Lower leg skin (tissue), 3 donors: ENCODE data around the gene OSBPL9.

ENCODE experiments used
- POLR2A ChIP-seq, 2 donors: fragments of 450-650 bp; IDR thresholded peaks; one replicate each; pipeline ENCODE4 v1.6.1; 2016 to 2017; ENCODE audit warnings: antibody characterized with exemption in 2 of 2, mild to moderate bottlenecking in 1 of 2, moderate library complexity in 1 of 2
- TF ChIP-seq, protein P1 (sequence below), 3 donors: fragments of 450-650 bp; IDR thresholded peaks; one replicate each; pipeline ENCODE4 v1.5.1; 2016; ENCODE audit warnings: antibody characterized with exemption in 3 of 3, mild to moderate bottlenecking in 3 of 3, moderate library complexity in 2 of 3

DNA sequence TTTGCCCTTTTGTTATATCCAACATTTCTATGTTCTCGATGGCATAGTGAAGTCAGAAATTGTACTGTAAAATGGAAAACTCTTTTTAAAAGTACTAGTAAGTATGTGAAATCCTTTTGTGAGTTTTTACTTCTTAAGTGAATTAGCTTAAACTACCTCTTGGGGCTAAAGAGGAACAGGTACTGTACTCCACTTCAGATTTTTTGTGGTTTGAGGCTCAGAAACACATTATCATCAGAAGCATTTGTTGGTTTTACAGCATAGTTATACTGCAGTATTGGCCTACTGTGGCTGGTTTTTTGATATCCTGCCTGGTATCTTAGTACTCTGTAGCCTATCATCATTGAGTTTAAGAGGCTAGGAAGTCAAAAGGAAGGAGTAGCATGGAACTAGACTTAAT is 144.5 kb downstream of the OSBPL9 start:
- TF ChIP-seq, protein P1, sequence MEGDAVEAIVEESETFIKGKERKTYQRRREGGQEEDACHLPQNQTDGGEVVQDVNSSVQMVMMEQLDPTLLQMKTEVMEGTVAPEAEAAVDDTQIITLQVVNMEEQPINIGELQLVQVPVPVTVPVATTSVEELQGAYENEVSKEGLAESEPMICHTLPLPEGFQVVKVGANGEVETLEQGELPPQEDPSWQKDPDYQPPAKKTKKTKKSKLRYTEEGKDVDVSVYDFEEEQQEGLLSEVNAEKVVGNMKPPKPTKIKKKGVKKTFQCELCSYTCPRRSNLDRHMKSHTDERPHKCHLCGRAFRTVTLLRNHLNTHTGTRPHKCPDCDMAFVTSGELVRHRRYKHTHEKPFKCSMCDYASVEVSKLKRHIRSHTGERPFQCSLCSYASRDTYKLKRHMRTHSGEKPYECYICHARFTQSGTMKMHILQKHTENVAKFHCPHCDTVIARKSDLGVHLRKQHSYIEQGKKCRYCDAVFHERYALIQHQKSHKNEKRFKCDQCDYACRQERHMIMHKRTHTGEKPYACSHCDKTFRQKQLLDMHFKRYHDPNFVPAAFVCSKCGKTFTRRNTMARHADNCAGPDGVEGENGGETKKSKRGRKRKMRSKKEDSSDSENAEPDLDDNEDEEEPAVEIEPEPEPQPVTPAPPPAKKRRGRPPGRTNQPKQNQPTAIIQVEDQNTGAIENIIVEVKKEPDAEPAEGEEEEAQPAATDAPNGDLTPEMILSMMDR (IDR thresholded peaks at IDR 0.05), result no peak
- no peak for TF ChIP-seq POLR2A (IDR thresholded peaks at IDR 0.05)
